GM10266 (cell line): ENCODE results near the gene GNG12.

Experiments
- DNase-seq: peaks from one replicate; pipeline ENCODE4 v3.0.0; 2012; ENCODE audit errors: extremely low spot score
- TF ChIP-seq, protein P1 (sequence below): IDR thresholded peaks from 2 replicates; pipeline ENCODE4 v1.5.1; 2012; ENCODE audit warnings: mild to moderate bottlenecking, low read depth; ENCODE audit not compliant: control insufficient read depth, insufficient read depth; ENCODE audit errors: missing control alignments

The GNG12 gene

DNA sequence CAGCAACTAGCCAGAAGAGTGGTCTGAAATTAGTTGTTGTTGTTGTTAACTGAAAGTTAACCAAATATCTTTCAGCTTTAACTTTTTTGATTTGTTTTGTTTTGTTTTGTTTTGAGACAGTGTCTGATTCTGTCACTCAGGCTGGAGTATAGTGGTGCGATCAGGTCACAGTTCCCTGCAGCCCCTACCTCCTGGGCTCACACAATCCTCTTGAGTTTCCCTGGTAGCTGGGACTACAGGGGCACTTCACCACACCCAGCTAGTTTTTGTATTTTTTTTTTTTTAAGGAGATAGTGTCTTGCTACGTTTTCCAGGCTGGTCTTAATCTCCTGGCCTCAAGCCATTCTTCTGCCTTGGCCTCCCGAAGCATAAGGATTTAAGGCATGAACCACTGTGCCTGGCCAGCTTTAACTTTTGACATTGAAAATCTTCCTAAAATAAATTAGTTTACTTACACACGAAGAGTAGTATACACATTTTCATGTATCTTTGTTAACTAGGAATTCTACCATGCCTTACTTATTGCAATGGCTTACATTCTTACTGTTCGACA lies 45.0 kb downstream of the GNG12 start:
- no peak for DNase-seq
- TF ChIP-seq, protein P1, sequence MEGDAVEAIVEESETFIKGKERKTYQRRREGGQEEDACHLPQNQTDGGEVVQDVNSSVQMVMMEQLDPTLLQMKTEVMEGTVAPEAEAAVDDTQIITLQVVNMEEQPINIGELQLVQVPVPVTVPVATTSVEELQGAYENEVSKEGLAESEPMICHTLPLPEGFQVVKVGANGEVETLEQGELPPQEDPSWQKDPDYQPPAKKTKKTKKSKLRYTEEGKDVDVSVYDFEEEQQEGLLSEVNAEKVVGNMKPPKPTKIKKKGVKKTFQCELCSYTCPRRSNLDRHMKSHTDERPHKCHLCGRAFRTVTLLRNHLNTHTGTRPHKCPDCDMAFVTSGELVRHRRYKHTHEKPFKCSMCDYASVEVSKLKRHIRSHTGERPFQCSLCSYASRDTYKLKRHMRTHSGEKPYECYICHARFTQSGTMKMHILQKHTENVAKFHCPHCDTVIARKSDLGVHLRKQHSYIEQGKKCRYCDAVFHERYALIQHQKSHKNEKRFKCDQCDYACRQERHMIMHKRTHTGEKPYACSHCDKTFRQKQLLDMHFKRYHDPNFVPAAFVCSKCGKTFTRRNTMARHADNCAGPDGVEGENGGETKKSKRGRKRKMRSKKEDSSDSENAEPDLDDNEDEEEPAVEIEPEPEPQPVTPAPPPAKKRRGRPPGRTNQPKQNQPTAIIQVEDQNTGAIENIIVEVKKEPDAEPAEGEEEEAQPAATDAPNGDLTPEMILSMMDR = no peak

- DNase-seq = no peak
- TF ChIP-seq, protein P1 = no peak
Observed at GRCh38 chr1:67787746-67788145, 45.5 kb downstream of the GNG12 start.

DNA sequence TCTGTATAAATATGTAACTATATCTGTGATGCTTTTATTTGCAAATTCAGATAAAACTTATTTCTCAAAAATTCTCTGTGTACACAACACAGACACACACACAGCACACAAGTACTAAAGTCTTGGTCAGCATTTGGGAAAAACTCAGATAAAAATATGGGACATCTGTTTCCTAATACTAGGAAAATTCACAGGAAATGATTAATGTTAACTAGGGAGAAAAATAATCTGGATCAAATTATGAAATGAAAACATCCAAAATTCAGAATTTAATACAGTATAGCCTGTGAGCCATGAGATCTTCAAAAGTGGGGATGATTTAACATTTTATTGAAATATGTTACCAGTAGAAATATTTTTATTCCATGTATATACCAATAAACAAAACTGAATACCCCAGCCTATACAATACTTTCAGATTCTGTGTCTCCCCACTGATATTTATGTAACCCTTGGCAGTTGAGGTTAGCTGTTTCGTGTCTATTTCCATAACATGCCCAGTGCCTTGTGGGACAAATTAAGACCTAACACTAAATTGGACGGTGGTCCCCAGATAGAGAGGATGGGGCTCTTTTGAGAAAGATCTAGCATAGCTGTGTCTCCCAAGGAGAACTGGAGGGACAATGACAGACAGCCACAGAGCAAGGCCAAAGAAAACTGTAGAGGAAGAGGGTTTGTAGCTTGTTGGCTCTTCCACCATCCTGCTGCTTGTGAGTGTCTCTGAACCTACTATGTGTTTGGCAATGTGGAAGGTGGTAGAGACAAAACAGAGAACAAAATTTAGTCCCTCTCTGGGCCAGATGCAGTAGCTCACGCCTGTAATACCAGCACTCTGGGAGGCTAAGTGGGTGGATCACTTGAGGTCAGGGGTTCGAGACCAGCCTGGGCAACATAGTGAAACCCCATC lies 47.2 kb downstream of the GNG12 start:
- DNase-seq = no peak

GRCh38 chr1:67784545-67785186 lies 48.6 kb downstream of the GNG12 start:
- DNase-seq = no peak

More for the DNA sequence above, 47.2 kb downstream of the GNG12 start:
- TF ChIP-seq, protein P1 = no peak

DNA sequence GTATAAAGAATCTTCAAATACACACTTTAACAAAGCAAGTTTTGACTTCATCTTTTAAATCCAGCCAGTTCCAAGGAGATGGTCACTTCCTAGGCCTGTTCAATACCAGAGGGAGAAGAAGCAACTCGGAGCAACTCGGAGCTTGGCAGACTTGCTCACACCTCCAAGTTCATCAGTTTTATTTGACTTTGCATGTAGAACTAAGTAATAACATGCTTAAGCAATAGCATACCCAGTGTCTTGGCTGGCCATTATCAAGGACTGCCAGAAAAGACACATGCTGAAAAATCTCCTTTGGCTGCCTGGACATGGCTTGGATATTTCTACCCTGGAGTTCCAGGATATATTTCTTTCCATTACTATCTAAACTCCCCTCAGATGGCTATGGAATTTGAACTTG lies 52.6 kb downstream of the GNG12 start:
- TF ChIP-seq, protein P1 = no peak
- no peak for DNase-seq

More at GRCh38 chr1:67784545-67785186, 48.6 kb downstream of the GNG12 start:
- TF ChIP-seq, protein P1 = no peak

DNA sequence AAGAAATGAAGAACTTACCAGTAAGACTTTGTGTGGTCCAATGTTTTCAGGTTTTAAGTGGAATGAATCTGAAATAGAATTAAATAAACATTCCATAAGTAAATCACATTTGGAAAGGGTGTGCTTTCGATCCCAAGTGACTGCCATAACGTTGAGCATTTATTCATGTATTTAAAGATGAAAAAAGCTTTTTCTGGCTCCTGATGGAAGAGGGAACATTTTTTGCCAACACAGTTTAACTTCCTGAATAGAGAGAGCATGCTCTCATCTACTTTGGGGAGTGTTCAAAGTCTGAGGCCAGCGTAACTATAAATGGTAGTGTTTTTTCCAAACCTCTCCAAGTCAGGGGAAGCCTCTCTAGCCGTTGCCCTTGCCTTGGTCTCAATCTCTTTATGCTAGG lies 55.8 kb downstream of the GNG12 start:
- no peak for DNase-seq
- TF ChIP-seq, protein P1 = no peak

- TF ChIP-seq, protein P1 = no peak
Observed at GRCh38 chr1:67777016-67777415, 56.3 kb downstream of the GNG12 start.

More at GRCh38 chr1:67777016-67777415, 56.3 kb downstream of the GNG12 start:
- no peak for DNase-seq
